UCSD-AML1 (cell line): ENCODE data around the gene PHAF1.

ENCODE experiments used
- DNase-seq: peaks from one replicate; lab custom pipeline; 2025; ENCODE audit not compliant: unreplicated experiment; lab: John Stamatoyannopoulos, UW

The PHAF1 gene

GRCh38 chr16:67177743-67178699 is 68.3 kb downstream of the PHAF1 start:
- DNase-seq = no peak

- peak; percentile 24 for DNase-seq
Observed at GRCh38 chr16:67179421-67180080, 69.8 kb downstream of the PHAF1 start.

GRCh38 chr16:67180166-67180565 is 70.4 kb downstream of the PHAF1 start:
- no peak for DNase-seq

GRCh38 chr16:67181346-67181745 is 71.6 kb downstream of the PHAF1 start:
- no peak for DNase-seq

GRCh38 chr16:67182288-67182687 is 72.5 kb downstream of the PHAF1 start:
- no peak for DNase-seq

GRCh38 chr16:67183284-67183626 is 73.5 kb downstream of the PHAF1 start:
- no peak for DNase-seq

- peak; percentile 94 for DNase-seq
Observed at GRCh38 chr16:67183627-67184452, 74.1 kb downstream of the PHAF1 start, which contains the start of gene MATCAP1. Gene MATCAP1 (minus strand): TSS chr16:67183963. CDS start chr16:67180610, 3,353 bp downstream.

GRCh38 chr16:67184453-67184994 is 74.8 kb downstream of the PHAF1 start:
- DNase-seq = no peak

- DNase-seq = peak; percentile 83
Observed at GRCh38 chr16:67184995-67185650, 75.4 kb downstream of the PHAF1 start.

GRCh38 chr16:67185651-67186134 is 76.0 kb downstream of the PHAF1 start:
- DNase-seq = no peak

GRCh38 chr16:67186550-67186950 is 76.8 kb downstream of the PHAF1 start:
- no peak for DNase-seq

GRCh38 chr16:67187175-67187890 is 77.6 kb downstream of the PHAF1 start:
- no peak for DNase-seq

- no peak for DNase-seq
Observed at GRCh38 chr16:67188323-67188722, 78.6 kb downstream of the PHAF1 start.

GRCh38 chr16:67188798-67189197 is 79.1 kb downstream of the PHAF1 start:
- no peak for DNase-seq

GRCh38 chr16:67190041-67190440 is 80.3 kb downstream of the PHAF1 start, which contains the start of gene EXOC3L1:
Gene EXOC3L1 (minus strand): TSS chr16:67190136. CDS start chr16:67189676, 460 bp downstream.
- DNase-seq = peak; percentile 49

GRCh38 chr16:67190448-67191399 is 81.0 kb downstream of the PHAF1 start:
- no peak for DNase-seq

GRCh38 chr16:67191411-67191994 is 81.8 kb downstream of the PHAF1 start:
- no peak for DNase-seq
